Measurements from ENCODE around the gene IL5.

DNA sequence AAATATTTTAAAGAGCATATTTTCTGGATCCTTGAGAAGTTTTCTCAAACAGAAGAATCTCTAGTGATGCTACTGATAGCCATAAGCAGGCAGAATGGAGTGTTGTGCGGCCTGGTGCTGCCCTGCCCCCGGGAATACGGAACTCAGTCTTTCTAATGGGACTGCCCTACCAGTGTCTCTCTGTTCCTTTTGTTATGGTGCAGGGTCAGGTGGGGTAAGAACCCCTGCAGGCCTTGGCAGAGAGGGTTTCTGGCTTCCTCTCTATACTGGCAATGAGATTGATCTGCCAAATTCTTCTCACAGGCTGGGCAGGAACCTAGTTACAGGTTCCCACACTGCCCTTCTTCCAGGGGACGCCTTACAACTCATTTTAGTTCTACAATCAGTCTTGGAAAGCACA is 2.6 kb downstream of the IL5 start:
- TF ChIP-seq, protein P1, sequence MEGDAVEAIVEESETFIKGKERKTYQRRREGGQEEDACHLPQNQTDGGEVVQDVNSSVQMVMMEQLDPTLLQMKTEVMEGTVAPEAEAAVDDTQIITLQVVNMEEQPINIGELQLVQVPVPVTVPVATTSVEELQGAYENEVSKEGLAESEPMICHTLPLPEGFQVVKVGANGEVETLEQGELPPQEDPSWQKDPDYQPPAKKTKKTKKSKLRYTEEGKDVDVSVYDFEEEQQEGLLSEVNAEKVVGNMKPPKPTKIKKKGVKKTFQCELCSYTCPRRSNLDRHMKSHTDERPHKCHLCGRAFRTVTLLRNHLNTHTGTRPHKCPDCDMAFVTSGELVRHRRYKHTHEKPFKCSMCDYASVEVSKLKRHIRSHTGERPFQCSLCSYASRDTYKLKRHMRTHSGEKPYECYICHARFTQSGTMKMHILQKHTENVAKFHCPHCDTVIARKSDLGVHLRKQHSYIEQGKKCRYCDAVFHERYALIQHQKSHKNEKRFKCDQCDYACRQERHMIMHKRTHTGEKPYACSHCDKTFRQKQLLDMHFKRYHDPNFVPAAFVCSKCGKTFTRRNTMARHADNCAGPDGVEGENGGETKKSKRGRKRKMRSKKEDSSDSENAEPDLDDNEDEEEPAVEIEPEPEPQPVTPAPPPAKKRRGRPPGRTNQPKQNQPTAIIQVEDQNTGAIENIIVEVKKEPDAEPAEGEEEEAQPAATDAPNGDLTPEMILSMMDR (IDR thresholded peaks at IDR 0.05), result no peak
- TF ChIP-seq POLR2AphosphoS5 (IDR thresholded peaks at IDR 0.05; ENCODE audit: low read depth, low read length), result no peak

Measured in Panc1 (cell line).